Measurements from ENCODE around the gene NEK3.
"Not testable (repeated sequence)": the region's sequence is repeated elsewhere in the genome, so short reads cannot be mapped to it uniquely, and the experiment has no call there.

The NEK3 gene

DNA sequence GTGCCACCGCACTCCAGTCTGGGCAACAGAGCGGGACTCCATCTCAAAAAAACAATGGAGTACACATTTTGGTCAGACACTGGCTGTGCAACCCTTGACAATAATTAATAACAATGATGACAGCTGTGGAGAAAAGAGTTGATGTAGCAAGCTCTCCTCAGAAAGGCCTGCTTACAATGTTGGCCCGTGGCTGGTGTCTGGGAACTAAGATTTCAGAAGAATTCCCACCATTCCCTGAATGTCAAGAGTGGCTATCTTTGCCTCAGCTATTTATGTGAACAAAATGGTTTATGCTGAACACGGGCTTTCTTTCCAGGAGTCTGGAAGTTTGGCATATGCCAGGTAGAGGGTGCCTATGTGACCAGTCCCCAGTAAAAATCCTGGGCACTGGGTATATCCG is 56.0 kb downstream of the NEK3 start:
- Mint-ChIP-seq H3K4me3 (no peak overlapping the region), H3K36me3 (ENCODE audit: low read depth) (no peaks in the 10 kb centered on the region), H3K4me1 (no peaks in the 10 kb centered on the region), H3K27ac (no peak overlapping the region), H3K27me3 (ENCODE audit: low read depth) (no peaks in the 10 kb centered on the region), H3K9me3 (no peaks in the 10 kb centered on the region)
- TF ChIP-seq, protein P1, sequence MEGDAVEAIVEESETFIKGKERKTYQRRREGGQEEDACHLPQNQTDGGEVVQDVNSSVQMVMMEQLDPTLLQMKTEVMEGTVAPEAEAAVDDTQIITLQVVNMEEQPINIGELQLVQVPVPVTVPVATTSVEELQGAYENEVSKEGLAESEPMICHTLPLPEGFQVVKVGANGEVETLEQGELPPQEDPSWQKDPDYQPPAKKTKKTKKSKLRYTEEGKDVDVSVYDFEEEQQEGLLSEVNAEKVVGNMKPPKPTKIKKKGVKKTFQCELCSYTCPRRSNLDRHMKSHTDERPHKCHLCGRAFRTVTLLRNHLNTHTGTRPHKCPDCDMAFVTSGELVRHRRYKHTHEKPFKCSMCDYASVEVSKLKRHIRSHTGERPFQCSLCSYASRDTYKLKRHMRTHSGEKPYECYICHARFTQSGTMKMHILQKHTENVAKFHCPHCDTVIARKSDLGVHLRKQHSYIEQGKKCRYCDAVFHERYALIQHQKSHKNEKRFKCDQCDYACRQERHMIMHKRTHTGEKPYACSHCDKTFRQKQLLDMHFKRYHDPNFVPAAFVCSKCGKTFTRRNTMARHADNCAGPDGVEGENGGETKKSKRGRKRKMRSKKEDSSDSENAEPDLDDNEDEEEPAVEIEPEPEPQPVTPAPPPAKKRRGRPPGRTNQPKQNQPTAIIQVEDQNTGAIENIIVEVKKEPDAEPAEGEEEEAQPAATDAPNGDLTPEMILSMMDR (IDR thresholded peaks at IDR 0.05; ENCODE audit: unreplicated experiment in 3 of 3), result no peak

DNA sequence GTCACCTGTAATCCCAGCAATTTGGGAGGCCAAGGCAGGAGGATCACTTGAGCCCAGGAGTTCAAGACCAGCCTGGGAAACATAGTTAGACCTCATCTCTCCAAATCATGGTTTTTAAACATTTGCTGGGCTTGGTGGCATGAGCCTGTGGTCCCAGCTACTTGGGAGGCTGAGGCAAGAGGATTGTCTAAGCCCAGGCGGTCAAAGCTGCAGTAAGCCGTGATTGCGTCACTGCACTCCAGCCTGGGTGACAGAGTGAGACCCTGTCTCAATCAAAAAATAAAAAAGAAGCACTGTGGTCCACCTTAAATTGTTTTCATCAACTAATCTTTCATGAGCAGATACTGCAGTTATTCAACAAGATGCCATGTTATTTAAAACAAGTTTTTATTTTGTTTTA is 57.0 kb downstream of the NEK3 start:
- not testable (repeated sequence) for H3K4me3 Mint-ChIP-seq; H3K4me1 Mint-ChIP-seq; H3K36me3 Mint-ChIP-seq (ENCODE audit: low read depth); H3K27me3 Mint-ChIP-seq (ENCODE audit: low read depth); H3K9me3 Mint-ChIP-seq; H3K27ac Mint-ChIP-seq

DNA sequence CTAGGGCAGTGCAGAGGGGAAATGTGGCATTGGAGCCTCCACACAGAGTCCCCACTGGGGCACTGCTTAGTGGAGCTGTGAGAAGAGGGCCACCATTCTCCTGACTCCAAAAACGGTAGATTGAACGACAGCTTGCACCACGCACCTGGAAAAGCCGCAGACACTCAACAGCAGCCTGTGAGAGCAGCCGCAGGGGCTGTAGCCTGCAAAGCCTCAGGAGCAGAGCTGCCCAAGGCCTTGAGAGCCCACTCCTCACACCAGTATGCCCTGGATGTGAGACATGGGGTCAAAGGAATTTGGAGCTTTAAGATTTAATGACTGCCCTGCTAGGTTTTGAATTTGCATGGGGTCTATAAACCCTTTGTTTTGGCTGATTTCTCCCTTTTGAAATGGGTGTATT is 62.2 kb downstream of the NEK3 start:
- Mint-ChIP-seq H3K27me3 (ENCODE audit: low read depth) (no peaks in the 10 kb centered on the region), H3K4me1 (no peaks in the 10 kb centered on the region), H3K4me3 (no peak overlapping the region), H3K27ac (no peak overlapping the region), H3K36me3 (ENCODE audit: low read depth) (no peaks in the 10 kb centered on the region), H3K9me3 (no peaks in the 10 kb centered on the region)
- TF ChIP-seq, protein P1 (IDR thresholded peaks at IDR 0.05; ENCODE audit: unreplicated experiment in 3 of 3), result no peak

DNA sequence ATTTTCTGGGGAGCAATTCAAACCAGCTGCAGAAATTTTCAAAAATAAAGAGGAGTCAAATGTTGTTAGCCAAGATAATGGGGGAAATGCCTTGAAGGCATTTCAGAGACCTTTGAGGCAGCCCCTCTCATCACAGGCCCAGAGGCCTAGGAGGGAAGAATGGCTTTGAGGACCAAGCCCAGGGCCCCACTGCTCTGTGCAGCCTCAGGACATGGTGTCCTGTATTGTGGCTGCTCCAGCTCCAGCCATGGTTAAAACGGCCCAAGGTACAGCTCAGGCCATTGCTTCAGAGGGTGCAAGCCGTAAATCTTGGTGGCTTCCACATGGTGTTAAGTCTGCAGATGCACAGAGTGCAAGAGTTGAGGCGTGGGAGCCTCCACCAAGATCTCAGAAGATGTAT is 62.6 kb downstream of the NEK3 start:
- Mint-ChIP-seq H3K9me3 (no peaks in the 10 kb centered on the region), H3K27ac (no peak overlapping the region), H3K27me3 (ENCODE audit: low read depth) (no peaks in the 10 kb centered on the region), H3K4me1 (no peaks in the 10 kb centered on the region), H3K4me3 (no peak overlapping the region), H3K36me3 (ENCODE audit: low read depth) (no peaks in the 10 kb centered on the region)
- TF ChIP-seq, protein P1 (IDR thresholded peaks at IDR 0.05; ENCODE audit: unreplicated experiment in 3 of 3), result no peak

DNA sequence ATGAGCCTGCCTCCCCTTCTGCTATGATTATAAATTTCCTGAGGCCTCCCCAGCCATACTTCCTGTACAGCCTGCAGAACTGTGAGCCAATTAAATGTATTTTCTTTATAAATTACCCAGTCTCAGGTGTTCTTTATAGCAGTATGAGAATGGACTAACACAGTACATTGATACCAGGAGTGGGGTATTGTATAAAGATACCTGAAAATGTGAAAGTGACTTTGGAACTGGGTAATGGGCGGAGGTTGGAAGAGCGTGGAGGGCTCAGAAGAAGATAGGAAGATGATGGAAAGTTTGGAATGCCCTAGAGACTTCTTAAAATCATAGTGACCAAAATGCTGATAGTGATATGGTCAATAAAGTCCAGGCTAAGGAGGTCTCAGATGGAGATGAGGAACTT is 63.3 kb downstream of the NEK3 start:
- Mint-ChIP-seq H3K27ac (no peak overlapping the region), H3K9me3 (no peaks in the 10 kb centered on the region), H3K4me3 (no peak overlapping the region), H3K36me3 (ENCODE audit: low read depth) (no peaks in the 10 kb centered on the region), H3K27me3 (ENCODE audit: low read depth) (no peaks in the 10 kb centered on the region), H3K4me1 (no peaks in the 10 kb centered on the region)
- TF ChIP-seq, protein P1 (IDR thresholded peaks at IDR 0.05; ENCODE audit: unreplicated experiment in 3 of 3), result no peak

DNA sequence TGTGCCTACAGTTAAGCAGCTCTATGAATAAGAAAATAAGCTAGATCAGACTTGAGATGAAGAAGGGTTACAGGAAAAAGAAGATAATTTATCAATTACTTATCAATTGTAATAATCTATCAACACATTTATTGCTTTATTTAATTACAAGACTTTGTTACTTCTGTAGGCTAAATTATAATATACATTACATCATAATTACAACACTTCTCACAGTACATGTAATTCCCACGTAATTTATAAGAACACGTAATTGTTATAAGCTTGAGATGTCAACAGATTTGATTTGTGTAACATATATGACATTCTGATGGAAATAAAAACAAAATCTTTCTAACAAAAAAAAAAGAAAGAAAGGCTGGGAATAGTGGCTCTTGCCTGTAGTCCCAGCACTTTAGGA is 67.3 kb downstream of the NEK3 start:
- no peaks in the 10 kb centered on the region for H3K36me3 Mint-ChIP-seq (ENCODE audit: low read depth)
- no peak overlapping the region for H3K27ac Mint-ChIP-seq
- no peak overlapping the region for H3K4me3 Mint-ChIP-seq
- no peaks in the 10 kb centered on the region for H3K27me3 Mint-ChIP-seq (ENCODE audit: low read depth)
- TF ChIP-seq, protein P1 (IDR thresholded peaks at IDR 0.05; ENCODE audit: unreplicated experiment in 3 of 3), result no peak
- H3K9me3 Mint-ChIP-seq, result no peaks in the 10 kb centered on the region
- H3K4me1 Mint-ChIP-seq, result no peaks in the 10 kb centered on the region

DNA sequence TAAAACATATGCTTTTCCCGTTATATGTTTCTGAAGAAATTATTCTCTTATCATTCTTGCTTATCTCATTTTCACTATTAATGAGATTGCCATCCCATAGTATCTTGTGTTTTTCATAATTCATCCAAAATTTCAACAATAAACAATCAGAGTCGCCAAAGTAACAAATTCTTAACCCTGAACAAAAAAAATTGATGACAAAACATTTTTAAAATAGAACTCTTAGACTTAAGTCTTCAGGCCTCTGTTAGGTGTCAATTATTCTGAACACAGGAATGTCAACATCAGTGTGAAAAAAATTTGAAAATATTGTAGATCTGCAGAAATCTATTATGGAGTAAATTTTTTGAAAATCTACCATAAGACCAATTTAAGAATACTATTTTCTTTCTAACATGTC is 67.9 kb downstream of the NEK3 start:
- H3K27ac Mint-ChIP-seq, result no peak overlapping the region
- H3K9me3 Mint-ChIP-seq, result no peaks in the 10 kb centered on the region
- H3K27me3 Mint-ChIP-seq (ENCODE audit: low read depth), result no peaks in the 10 kb centered on the region
- TF ChIP-seq, protein P1 (IDR thresholded peaks at IDR 0.05; ENCODE audit: unreplicated experiment in 3 of 3), result no peak
- no peak overlapping the region for H3K4me3 Mint-ChIP-seq
- no peaks in the 10 kb centered on the region for H3K36me3 Mint-ChIP-seq (ENCODE audit: low read depth)
- H3K4me1 Mint-ChIP-seq, result no peaks in the 10 kb centered on the region
